GM19043 (cell line): Measurements from ENCODE around the gene PRKD2.
"Not testable (repeated sequence)": the region's sequence is repeated elsewhere in the genome, so short reads cannot be mapped to it uniquely, and the experiment has no call there.

Source experiments
- ATAC-seq: cut with Tn5 transposase; IDR thresholded peaks from one replicate; pipeline ENCODE4 v1.9.1; 2021; ENCODE audit warnings: low read depth; ENCODE audit not compliant: unreplicated experiment

Gene PRKD2

DNA sequence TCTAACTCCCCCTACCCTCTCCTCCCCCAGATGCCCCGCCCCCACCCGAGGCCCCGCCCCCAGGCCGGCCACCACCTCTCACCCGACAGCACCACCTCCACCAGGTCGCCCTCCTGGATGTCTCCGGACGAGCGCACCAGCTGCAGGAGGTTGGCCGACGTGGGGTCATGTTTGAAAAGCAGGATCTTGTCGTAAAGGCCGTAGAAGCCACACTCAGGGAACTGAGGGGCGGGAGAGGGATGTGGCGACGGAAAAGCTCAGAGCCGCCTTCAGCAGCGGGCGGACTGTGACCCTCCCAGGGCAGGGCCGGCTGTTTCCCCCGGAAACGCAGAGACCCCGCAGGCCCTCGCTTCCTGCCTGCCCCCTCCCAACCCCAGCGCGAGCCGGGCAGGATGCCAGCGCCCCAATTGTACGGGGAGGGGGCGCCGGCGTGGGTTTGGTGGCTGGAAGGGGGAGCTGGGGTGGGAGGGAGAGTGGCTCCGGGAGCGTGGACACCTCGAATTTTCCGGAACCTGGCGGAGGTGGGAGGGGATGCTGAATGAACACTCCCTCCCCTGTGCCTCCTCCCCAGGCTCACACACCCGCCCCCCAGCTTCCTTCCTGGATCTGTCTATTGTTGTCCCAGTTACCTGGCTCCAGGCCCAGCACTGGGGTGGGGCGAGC, 3.0 kb downstream of the PRKD2 start:
- ATAC-seq: no peak

DNA sequence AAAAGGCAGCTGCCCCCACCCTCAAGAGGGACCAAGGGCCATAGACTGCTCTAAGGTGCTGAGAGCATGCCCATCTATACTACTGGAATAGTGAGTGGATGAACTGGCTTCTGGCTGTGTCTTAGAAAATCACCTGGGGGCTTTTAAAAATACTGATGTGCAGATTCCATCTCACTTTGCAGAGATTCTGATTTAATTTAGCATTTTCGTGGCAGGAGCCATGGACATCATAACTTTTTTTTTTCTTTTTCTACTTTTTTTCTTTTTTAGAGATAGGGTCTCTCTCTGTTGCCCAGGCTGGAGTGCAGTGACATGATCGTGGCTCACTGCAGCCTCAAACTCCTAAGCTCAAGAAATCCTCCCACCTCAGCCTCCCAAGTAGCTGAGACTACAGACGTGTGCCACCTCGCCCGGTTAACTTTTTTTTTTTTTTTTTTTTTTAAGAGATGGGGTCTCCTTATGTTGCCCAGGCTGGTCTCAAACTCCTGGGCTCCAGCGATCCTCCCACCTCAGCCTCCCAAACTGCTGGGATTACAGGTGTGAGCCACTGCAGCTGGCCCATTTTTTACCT, 4.1 kb downstream of the PRKD2 start:
- ATAC-seq: not testable (repeated sequence)

DNA sequence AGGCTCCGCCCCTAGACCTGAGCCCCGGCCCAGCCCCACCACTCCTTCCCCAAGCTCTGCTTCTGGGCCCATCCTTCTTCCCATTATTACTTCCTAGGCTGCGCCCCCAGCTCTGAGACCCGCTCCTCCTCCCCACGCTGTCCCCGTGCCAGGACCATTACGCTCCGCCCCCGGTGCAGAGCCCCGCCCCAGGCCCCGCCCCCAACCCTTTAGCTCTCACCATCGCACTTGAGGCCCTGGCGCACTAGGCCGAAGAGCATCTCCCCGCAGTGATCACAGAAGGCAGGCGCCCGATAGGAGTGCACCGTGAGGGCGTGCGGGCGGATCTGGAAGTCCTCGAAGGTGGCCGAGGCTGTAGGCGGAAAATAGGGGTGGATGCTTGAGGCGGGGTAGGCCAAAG, 6.2 kb downstream of the PRKD2 start:
- no peak for ATAC-seq

DNA sequence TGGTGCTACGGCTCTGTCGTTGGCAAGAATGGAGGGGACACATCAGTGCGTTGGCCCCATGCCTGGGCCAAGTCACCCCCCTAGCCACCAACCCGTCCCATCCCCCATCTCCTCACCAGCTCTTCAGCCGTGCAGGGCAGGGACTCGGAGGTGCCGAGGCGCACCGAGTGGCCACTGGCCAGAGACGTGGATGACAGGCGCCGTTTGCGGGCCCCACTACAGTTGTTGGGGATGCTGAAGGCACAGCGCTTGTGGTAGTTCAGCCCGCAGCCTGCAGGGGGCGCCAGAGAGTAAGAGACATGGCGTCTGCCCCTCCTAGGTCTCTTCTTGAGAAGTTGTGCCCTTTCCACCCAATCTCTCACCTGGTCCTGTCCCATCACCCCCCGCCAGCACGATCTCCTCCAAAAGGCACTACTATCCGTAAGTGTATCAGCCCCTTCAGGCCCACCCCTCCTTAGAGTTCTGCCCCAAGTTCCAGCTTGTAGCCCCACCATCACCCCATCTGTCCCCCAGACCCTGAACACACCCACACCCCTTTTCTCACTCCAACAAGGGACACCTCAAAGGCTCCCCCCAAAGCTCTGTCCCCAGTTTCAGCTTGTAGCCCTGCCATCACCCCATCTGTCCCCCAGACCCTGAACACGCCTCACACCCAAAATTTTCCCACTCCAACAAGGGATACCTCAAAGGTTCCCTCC, 12.4 kb downstream of the PRKD2 start:
- no peak for ATAC-seq

GRCh38 chr19:46700704-46701103, 16.2 kb downstream of the PRKD2 start:
- no peak for ATAC-seq

DNA sequence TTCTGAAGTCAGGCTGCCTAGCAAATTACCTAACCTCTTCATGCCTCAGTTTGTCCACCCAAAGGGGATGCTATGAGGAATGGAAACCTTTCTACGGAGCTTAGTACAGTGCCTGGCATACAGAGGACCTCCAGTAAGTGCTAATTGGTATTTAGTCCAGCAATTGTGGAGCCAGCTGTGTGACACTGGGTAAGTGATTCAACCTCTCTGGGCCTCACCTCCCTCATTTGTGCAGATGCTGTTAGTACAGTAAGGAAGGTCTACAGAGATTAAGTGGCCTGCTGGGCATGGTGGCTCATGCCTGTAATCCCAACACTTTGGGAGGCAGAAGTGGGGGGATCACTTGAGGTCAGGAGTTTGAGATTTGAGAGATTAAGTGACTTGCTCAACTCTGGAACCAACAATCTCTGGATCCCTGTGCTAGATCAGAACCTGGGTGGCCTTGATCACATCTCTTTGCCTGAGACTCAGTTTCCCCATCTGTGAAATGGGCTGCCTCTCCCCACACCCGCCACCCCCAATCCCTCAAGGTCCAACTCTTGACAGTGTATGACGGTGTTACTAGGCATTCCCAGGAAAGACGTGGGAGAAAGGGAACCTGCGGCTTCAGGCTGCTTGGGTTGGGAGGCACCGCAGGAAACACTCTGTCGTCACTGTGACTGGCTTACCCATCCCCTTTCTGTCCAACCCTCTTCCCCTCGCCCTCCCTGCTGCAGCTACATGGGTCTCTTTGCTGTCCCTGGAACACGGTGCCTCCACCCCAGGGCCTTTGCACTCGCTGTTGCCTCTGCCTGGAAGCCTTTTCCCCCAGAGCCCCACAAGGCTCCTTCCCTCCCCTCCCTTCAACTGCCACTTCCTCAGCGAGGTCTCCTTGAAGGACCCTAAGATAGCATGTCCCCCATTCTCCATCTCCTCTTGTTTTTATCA, 18.3 kb downstream of the PRKD2 start:
- ATAC-seq: no peak

DNA sequence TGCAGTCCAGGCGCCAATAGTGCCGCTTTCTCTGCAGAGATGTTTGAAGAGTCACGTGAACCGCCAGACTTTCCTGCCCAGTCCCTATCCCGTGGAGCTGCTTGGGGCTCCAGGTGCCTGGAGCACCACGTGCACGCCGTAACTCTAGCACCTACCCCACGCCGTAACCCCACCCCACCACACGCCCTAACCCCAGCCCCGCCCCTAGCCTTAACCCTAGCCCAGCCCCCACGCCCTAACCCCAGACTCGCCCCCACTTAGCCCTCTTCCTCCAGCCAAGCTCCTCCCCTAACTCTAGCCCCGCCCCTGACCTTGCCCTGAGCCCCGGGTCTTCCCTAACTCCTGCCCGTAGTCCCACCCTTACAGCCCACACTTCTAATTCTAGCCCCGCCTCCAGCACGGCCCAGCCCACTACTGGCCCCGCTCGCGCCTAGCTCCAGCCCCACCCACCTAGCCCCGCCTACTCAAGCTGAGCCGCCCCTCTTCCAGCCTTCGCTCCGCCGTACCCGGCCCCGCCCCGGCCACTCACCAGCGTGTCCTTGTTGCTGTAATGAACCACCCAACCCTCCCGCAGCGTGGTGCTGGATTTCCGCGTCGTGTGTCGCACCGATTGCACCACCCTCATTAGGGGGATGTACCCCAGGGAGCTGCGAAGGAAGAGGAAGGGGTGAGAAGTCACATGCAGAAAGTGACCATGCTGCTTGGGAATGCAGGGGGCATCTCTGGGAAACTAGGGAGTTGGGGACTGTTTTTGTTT, 19.5 kb downstream of the PRKD2 start:
- no peak for ATAC-seq

- no peak for ATAC-seq
Observed at GRCh38 chr19:46696866-46697203, 20.1 kb downstream of the PRKD2 start.

DNA sequence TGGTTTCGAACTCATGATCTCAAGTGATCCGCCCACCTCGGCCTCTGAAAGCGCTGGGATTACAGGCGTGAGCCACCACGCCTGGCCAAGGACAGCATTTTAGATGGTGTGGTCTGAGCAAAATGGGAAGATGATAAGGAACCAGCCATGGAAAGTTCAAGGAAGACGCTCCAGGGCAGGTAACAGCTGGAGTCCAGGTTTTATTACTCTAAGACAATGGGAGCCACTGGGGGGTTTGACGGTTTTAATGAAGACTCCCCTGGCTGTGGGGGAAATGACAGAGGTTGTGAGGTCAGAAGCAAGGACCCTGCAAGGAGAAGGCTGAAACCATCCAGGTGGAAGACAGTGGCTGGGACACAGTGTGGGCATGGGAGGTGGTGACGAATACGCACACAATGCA, 20.9 kb downstream of the PRKD2 start:
- ATAC-seq: no peak

- ATAC-seq: no peak
Observed at GRCh38 chr19:46693760-46694159, 23.2 kb downstream of the PRKD2 start.

GRCh38 chr19:46692918-46693722, 23.8 kb downstream of the PRKD2 start:
- ATAC-seq: no peak

DNA sequence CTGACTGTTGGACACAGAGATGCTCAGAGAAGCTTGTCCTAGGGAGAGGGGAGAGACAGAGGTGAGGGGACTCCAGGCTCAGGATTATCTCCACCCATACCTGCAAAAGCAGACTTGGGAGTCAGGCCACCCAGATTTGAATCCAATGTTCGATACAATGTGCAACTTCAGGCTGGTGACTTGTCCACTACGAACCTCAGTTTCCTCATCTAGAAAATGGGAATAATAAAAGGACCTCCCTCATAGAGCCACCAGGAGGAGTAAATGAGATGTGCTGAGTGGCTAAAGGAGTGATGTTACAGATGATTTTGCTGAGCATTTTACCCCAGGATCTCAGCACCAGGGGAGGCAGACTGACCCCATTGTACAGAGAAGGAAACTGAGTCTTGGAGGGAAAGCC, 25.0 kb downstream of the PRKD2 start:
- no peak for ATAC-seq

GRCh38 chr19:46691104-46691503, 25.8 kb downstream of the PRKD2 start:
- ATAC-seq: no peak

DNA sequence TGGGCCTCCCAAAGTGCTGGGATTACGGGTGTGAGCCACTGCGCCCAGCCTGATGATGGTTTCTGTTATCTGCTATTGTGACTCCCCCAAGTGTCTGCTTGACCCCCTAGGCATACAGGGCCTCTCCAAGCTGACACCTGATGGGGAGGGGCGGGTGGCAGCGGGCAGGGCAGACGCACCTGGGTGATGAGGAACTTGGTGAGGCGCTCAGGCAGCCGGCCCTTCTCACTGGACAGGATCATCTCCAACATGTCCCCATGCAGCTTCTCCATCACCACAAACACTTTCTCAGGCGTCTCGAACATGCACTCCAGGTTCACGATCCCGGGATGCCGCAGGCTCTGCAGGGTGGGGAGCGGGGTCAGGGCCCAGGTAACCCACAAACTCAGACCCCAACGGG, 27.6 kb downstream of the PRKD2 start:
- no peak for ATAC-seq

- no peak for ATAC-seq
Observed at GRCh38 chr19:46687438-46688145, 29.3 kb downstream of the PRKD2 start.

GRCh38 chr19:46685189-46685588, 31.7 kb downstream of the PRKD2 start:
- no peak for ATAC-seq

DNA sequence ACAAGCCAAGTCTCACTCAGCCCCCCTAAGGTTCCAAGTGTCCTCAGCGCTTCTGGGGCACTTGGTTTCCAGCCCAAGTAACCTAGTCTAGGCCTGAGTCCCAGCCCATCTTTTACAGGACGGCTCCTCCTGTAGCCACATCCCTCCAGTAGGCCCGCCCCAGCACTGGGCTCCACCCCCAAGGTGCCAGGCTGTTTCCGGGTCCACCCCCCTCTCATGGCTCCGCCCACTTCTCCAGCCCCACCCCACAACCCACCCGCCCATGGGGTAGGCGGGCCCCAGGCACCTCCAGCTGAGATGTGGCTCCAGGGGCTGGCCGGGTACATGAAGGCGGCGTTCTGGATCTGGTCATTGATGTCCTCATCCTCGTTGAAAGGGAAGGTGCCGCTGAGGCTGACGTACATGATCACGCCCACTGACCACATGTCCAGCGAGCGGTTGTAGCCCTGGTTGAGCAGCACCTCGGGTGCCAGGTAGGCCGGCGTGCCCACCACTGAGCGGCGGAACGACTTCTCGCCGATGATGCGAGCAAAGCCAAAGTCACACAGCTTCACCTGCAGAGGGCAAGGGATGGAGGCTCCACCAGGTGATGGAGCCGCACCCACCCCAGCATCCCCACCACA, 38.7 kb downstream of the PRKD2 start:
- no peak for ATAC-seq

- ATAC-seq: no peak
Observed at GRCh38 chr19:46674416-46675178, 42.3 kb downstream of the PRKD2 start.
